ENCODE measurements around the gene PRPF18.
"Not testable (repeated sequence)": the region's sequence is repeated elsewhere in the genome, so short reads cannot be mapped to it uniquely, and the experiment has no call there.

PRPF18 gene

GRCh38 chr10:13586676-13587355 lies at the start of gene PRPF18:
Gene PRPF18 (plus strand): TSS chr10:13586965. CDS start chr10:13587087, 122 bp downstream.
- peak; percentile 96 for DNase-seq (ENCODE audit: low read depth)
- TF ChIP-seq CTCF (IDR thresholded peaks at IDR 0.05; ENCODE audit: insufficient read depth, low read depth, low read length, missing control alignments), result peak; percentile 98
- H3K4me3 ChIP-seq (ENCODE audit: low read depth, low read length), result peak within 1 kb of the TSS; percentile 98

GRCh38 chr10:13537985-13538384 lies 48.8 kb upstream of the PRPF18 start:
- not testable (repeated sequence) for DNase-seq (ENCODE audit: low read depth); H3K4me3 ChIP-seq (ENCODE audit: low read depth, low read length)

- no peak for DNase-seq (ENCODE audit: low read depth)
- TF ChIP-seq CTCF (IDR thresholded peaks at IDR 0.05; ENCODE audit: insufficient read depth, low read depth, low read length, missing control alignments), result no peak
- no peak overlapping the region for H3K4me3 ChIP-seq (ENCODE audit: low read depth, low read length)
These were observed 44.2 kb upstream of the PRPF18 start for GRCh38 chr10:13542533-13542932.

- DNase-seq (ENCODE audit: low read depth), result no peak
These were observed 36.0 kb upstream of the PRPF18 start for GRCh38 chr10:13550802-13551201.

GRCh38 chr10:13555884-13556510 lies 30.8 kb upstream of the PRPF18 start:
- DNase-seq (ENCODE audit: low read depth), result no peak
- no peak for TF ChIP-seq CTCF (IDR thresholded peaks at IDR 0.05; ENCODE audit: insufficient read depth, low read depth, low read length, missing control alignments)
- H3K4me3 ChIP-seq (ENCODE audit: low read depth, low read length), result no peak overlapping the region

More at GRCh38 chr10:13550802-13551201, 36.0 kb upstream of the PRPF18 start:
- H3K4me3 ChIP-seq (ENCODE audit: low read depth, low read length), result no peak overlapping the region
- TF ChIP-seq CTCF (IDR thresholded peaks at IDR 0.05; ENCODE audit: insufficient read depth, low read depth, low read length, missing control alignments), result no peak

GRCh38 chr10:13559124-13559700 lies 27.6 kb upstream of the PRPF18 start:
- TF ChIP-seq CTCF (IDR thresholded peaks at IDR 0.05; ENCODE audit: insufficient read depth, low read depth, low read length, missing control alignments), result no peak
- no peak overlapping the region for H3K4me3 ChIP-seq (ENCODE audit: low read depth, low read length)
- no peak for DNase-seq (ENCODE audit: low read depth)

- TF ChIP-seq CTCF (IDR thresholded peaks at IDR 0.05; ENCODE audit: insufficient read depth, low read depth, low read length, missing control alignments), result no peak
- no peak for DNase-seq (ENCODE audit: low read depth)
- H3K4me3 ChIP-seq (ENCODE audit: low read depth, low read length), result no peak overlapping the region
These were observed 26.2 kb upstream of the PRPF18 start for GRCh38 chr10:13560597-13560996.
